ENCODE measurements around the gene FHOD1. TPM values are rescaled to one million over a fixed set of nuclear protein-coding genes. Genes with fewer than 3 reads are reported as not detected.

Gene FHOD1
- total RNA-seq, 1 experiment from 2014 or later: 58.2 TPM

DNA sequence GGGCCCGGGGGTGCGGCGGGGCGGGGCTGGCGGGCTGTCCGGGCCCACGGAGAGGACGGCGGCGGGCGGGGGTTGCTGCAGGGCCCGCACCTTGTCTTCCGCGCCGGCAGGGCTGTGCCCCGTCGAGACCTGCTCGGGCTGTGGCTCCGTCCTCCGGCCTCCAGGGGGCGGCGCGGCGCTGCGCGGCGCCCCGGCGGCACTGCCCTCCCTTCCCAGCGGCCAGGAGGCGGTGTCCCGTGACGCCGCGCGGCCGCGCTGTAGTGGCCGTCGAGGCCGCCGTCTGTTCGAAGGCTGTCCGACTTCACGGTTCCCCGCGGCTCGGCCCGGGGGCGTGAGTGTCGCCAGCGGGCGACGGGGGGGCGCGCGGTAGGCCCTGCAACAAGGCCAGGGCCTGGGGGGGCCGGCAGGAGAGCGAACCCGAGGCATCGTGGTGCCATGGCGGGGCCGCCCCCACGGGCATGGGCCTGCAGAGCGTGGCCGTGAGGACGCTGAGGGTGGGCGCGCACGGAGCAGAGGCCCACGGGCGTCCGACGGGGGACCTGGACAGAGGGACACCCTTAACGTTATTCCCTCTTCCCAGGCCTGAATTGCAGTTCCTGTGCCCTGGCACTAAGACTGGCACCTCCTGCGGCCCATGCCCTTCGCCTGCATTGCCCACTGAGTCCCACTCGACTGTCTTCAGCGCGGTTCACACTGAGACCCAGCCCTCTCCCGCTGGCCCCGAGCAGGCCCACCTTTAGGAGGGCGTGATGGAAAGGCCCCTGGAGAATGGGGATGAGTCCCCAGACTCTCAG is 32.2 kb upstream of the FHOD1 start, which contains the start of gene PLEKHG4:
TSS of gene PLEKHG4 (plus strand) at position 237 of the 794 bp plus-strand sequence. CDS start at position 750, 513 bp downstream.
- Histone ChIP-seq H3K9me3 (ENCODE audit: insufficient read depth, low read depth) (no peaks in the 10 kb centered on the region), H3K9me2 (ENCODE audit: insufficient read depth) (no peaks in the 10 kb centered on the region), H3K4me3 (peak within 1 kb of the TSS; percentile 75), H3K36me3 (ENCODE audit: low read depth) (peaks cover 5% of the 10 kb centered on the region; the same call in 1 of the 2 replicates), H2AFZ (peak within 1 kb of the TSS; percentile 78), H3K27ac (peak within 1 kb of the TSS; percentile 65; the same call in 1 of the 2 replicates), H4K20me1 (ENCODE audit: insufficient read depth) (no peaks in the 10 kb centered on the region), H3K27me3 (ENCODE audit: insufficient read depth, low read depth) (no peaks in the 10 kb centered on the region), H3K4me2 (peak within 1 kb of the TSS; percentile 93), H3K4me1 (replicated peaks; ENCODE audit: insufficient read depth) (peaks cover 28% of the 10 kb centered on the region), H3F3A (ENCODE audit: insufficient read depth, low read depth) (peaks cover 38% of the 10 kb centered on the region), H3K79me2 (ENCODE audit: low read depth) (peaks cover 23% of the 10 kb centered on the region; the same call in 1 of the 2 replicates)
- intact Hi-C loops (cut with micrococcal nuclease; ENCODE audit: unreplicated experiment): loop anchor here (1.0 to 5.0 kb wide), 4 partner anchors 58 to 188 kb away; partner anchors contain the start of gene ZDHHC1
- peak; percentile 58 to 78 for DNase-seq
- TSS peak; percentile 31 for BruUV-seq (replicated peaks)
- TF ChIP-seq, protein P1, sequence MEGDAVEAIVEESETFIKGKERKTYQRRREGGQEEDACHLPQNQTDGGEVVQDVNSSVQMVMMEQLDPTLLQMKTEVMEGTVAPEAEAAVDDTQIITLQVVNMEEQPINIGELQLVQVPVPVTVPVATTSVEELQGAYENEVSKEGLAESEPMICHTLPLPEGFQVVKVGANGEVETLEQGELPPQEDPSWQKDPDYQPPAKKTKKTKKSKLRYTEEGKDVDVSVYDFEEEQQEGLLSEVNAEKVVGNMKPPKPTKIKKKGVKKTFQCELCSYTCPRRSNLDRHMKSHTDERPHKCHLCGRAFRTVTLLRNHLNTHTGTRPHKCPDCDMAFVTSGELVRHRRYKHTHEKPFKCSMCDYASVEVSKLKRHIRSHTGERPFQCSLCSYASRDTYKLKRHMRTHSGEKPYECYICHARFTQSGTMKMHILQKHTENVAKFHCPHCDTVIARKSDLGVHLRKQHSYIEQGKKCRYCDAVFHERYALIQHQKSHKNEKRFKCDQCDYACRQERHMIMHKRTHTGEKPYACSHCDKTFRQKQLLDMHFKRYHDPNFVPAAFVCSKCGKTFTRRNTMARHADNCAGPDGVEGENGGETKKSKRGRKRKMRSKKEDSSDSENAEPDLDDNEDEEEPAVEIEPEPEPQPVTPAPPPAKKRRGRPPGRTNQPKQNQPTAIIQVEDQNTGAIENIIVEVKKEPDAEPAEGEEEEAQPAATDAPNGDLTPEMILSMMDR (conservative IDR thresholded peaks at IDR 0.05): peak; percentile 56; the same call in 1 of the 2 replicates
- no peak for TF ChIP-seq EZH2 (IDR thresholded peaks at IDR 0.05; ENCODE audit: low read depth)
- CTCF ChIA-PET: interaction anchor here (0.7 to 2.4 kb wide), 7 partner anchors 9 to 309 kb away, joined by 3 to 11 read pairs (median 6); no protein-coding TSS in a partner anchor
- POLR2A ChIA-PET (ENCODE audit: unreplicated experiment): interaction anchor here (0.6 kb wide), 1 partner anchor 21 kb away, joined by 3 read pairs; no protein-coding TSS in a partner anchor

DNA sequence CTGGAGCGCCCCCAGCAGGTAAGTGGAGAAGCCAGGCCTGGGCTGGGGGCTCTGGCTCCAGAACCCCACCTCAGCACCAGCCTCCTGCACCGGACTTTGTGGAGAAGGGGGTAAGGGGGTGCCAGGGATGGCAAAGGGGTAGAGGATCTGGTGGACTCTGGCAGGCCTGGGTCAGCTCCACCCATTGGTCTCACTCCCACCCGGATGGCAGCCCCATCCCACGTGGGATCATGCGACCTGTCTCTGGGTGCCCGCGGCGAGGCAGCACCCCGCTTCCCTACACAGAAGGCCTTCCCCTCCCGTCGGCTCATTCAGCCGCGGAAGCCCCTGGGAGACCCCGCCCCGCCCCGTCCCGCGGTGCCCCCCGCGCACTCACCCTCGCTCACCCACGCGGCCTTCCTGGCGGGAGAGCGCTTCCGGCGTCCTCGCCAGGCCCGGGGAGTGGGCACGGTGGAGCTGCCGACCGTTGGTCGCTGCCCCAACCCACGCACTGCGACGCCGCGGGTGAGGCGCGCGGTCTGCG is 31.6 kb upstream of the FHOD1 start:
- H3K4me2 ChIP-seq: peak overlapping the region; percentile 93
- H3K9me3 ChIP-seq (ENCODE audit: insufficient read depth, low read depth): no peaks in the 10 kb centered on the region
- peak overlapping the region; percentile 78 for H2AFZ ChIP-seq
- ChIA-PET CTCF (interaction anchor here (0.7 to 2.4 kb wide), 4 partner anchors 9 to 236 kb away, joined by 3 to 11 read pairs (median 5); no protein-coding TSS in a partner anchor), POLR2A (ENCODE audit: unreplicated experiment) (interaction anchor here (0.5 to 1.1 kb wide), 3 partner anchors 9 to 70 kb away, joined by 3 to 7 read pairs (median 5); no protein-coding TSS in a partner anchor)
- intact Hi-C loops (cut with micrococcal nuclease; ENCODE audit: unreplicated experiment): loop anchor here (1.0 to 5.0 kb wide), 5 partner anchors 19 to 188 kb away; partner anchors contain the start of gene ZDHHC1
- H4K20me1 ChIP-seq (ENCODE audit: insufficient read depth): no peaks in the 10 kb centered on the region
- H3F3A ChIP-seq (ENCODE audit: insufficient read depth, low read depth): peaks cover 32% of the 10 kb centered on the region
- no peaks in the 10 kb centered on the region for H3K27me3 ChIP-seq (ENCODE audit: insufficient read depth, low read depth)
- no peak for TF ChIP-seq EZH2 (IDR thresholded peaks at IDR 0.05; ENCODE audit: low read depth)
- TF ChIP-seq, protein P1 (conservative IDR thresholded peaks at IDR 0.05): peak; percentile 71
- H3K27ac ChIP-seq: no peak overlapping the region
- peaks cover 23% of the 10 kb centered on the region; the same call in 1 of the 2 replicates for H3K79me2 ChIP-seq (ENCODE audit: low read depth)
- H3K4me3 ChIP-seq: peak overlapping the region; percentile 75
- peaks cover 5% of the 10 kb centered on the region; the same call in 1 of the 2 replicates for H3K36me3 ChIP-seq (ENCODE audit: low read depth)
- peaks cover 24% of the 10 kb centered on the region for H3K4me1 ChIP-seq (replicated peaks; ENCODE audit: insufficient read depth)
- no peaks in the 10 kb centered on the region for H3K9me2 ChIP-seq (ENCODE audit: insufficient read depth)
- no TSS peak for BruUV-seq (replicated peaks)
- DNase-seq: peak in 1 of 2 experiments; percentile 45

Measured in PC-9 (cell line).